HEK293T (cell line): ENCODE results near the gene FBXL20.
A peak's percentile ranks its signal among the peaks of the same experiment; 100 is the strongest.
"Not testable (repeated sequence)": the region's sequence is repeated elsewhere in the genome, so short reads cannot be mapped to it uniquely, and the experiment has no call there.

Source experiments
- CTCF ChIA-PET: fragments of 350-600 bp; formaldehyde crosslinking; extraction: SDS; loops from one replicate; lab custom pipeline; 2021; ENCODE audit warnings: antibody characterized with exemption, inconsistent platforms; lab: Yijun Ruan, JAX
- POLR2A ChIA-PET: fragments of 350-600 bp; formaldehyde crosslinking; extraction: SDS; loops from one replicate; lab custom pipeline; 2020; ENCODE audit warnings: antibody characterized with exemption, inconsistent platforms; lab: Yijun Ruan, JAX
- DNase-seq: peaks from one replicate; pipeline ENCODE4 v3.0.0; 2012; ENCODE audit warnings: mixed read lengths; ENCODE audit errors: extremely low spot score
- ARNT ChIP-seq: fragments of 450-650 bp; IDR thresholded peaks from 2 replicates; pipeline ENCODE4 v1.6.1; 2017; ENCODE audit warnings: mild to moderate bottlenecking
- BHLHE40 ChIP-seq: fragments of 450-650 bp; IDR thresholded peaks from 2 replicates; pipeline ENCODE4 v1.6.1; 2016; ENCODE audit warnings: mild to moderate bottlenecking, moderate library complexity, borderline replicate concordance
- CTBP1 ChIP-seq: fragments of 450-650 bp; IDR thresholded peaks from 2 replicates; pipeline ENCODE4 v1.6.1; 2016; ENCODE audit warnings: borderline replicate concordance
- ELF4 ChIP-seq: fragments of 450-650 bp; IDR thresholded peaks from 2 replicates; pipeline ENCODE4 v1.6.1; 2017; ENCODE audit warnings: antibody characterized with exemption
- FOXA1 ChIP-seq: fragments of 450-650 bp; IDR thresholded peaks from 2 replicates; pipeline ENCODE4 v1.6.1; 2016; ENCODE audit warnings: mild to moderate bottlenecking
- FOXK2 ChIP-seq: fragments of 450-650 bp; IDR thresholded peaks from 2 replicates; pipeline ENCODE4 v1.6.1; 2016; ENCODE audit warnings: mild to moderate bottlenecking
- FOXM1 ChIP-seq: fragments of 450-650 bp; IDR thresholded peaks from 2 replicates; pipeline ENCODE4 v1.6.1; 2017; ENCODE audit warnings: mild to moderate bottlenecking, borderline replicate concordance
- HDGF ChIP-seq: fragments of 450-650 bp; IDR thresholded peaks from 2 replicates; pipeline ENCODE4 v1.6.1; 2017; ENCODE audit warnings: antibody characterized with exemption, borderline replicate concordance
- L3MBTL2 ChIP-seq: fragments of 450-650 bp; conservative IDR thresholded peaks from 2 replicates; pipeline ENCODE4 v1.6.1; 2016; ENCODE audit warnings: mild to moderate bottlenecking
- LEF1 ChIP-seq: fragments of 450-650 bp; IDR thresholded peaks from 2 replicates; pipeline ENCODE4 v1.6.1; 2017; ENCODE audit warnings: mild to moderate bottlenecking, borderline replicate concordance
- NFRKB ChIP-seq: fragments of 450-650 bp; IDR thresholded peaks from 2 replicates; pipeline ENCODE4 v1.6.1; 2016; ENCODE audit warnings: mild to moderate bottlenecking, moderate library complexity
- SP1 ChIP-seq: fragments of 450-650 bp; IDR thresholded peaks from 2 replicates; pipeline ENCODE4 v1.6.1; 2017
- SUZ12 ChIP-seq: fragments of 450-650 bp; IDR thresholded peaks from 2 replicates; pipeline ENCODE4 v1.6.1; 2016; ENCODE audit warnings: mild to moderate bottlenecking
- TARDBP ChIP-seq: fragments of 450-650 bp; IDR thresholded peaks from 2 replicates; pipeline ENCODE4 v1.6.1; 2016
- ZNF384 ChIP-seq: fragments of 450-650 bp; IDR thresholded peaks from 2 replicates; pipeline ENCODE4 v1.6.1; 2016
- TF ChIP-seq, protein P1 (sequence below): fragments of 450-650 bp; IDR thresholded peaks from 2 replicates; pipeline ENCODE4 v1.6.1; 2016

Gene FBXL20

DNA sequence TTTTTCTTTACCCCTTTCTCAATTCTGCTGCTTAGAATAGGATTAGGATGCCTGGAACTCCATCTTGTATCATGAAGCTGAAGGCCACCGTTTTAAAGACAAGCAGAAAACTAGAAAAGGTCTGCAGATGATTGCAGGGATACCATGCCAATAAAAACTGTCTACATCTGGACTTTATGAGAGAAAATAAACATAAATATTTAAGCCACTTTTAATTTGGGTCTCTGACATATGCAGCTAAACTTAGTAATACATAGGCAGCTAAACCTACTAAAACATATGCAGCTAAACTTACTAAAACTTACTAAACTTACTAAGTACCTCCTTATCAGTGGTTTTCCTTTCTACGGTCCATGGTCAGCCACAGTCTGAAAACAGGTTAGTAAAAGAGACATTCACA lies 48.4 kb downstream of the FBXL20 start:
- POLR2A ChIA-PET = interaction anchor here (0.8 kb wide), 1 partner anchor 499 kb away, joined by 4 read pairs; the partner anchor contains the start of gene RPL23
- no peak for DNase-seq
- CTCF ChIA-PET = interaction anchor here (0.7 to 1.2 kb wide), 5 partner anchors 11 to 118 kb away, joined by 3 to 9 read pairs (median 4); no protein-coding TSS in a partner anchor
- TF ChIP-seq SP1 = no peak

DNA sequence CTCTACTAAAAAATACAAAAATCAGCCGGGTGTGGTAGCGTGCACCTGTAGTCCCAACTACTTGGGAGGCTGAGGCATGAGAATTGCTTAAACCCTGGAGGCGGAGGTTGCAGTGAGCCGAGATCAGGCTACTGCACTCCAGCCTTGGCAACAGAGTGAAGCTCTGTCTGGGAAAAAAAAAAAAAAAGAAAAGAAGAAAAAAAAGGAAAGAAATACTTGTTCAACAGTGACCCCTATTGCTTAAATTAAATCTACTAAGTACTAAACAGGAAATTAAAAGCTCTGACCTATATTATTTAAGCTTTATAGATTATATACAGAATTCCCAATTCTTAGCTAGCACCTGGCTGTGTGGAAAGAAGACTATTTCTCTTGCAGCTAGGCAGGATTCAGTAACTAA lies 48.9 kb downstream of the FBXL20 start:
- DNase-seq = no peak
- POLR2A ChIA-PET = interaction anchor here (0.8 kb wide), 1 partner anchor 499 kb away, joined by 4 read pairs; the partner anchor contains the start of gene RPL23
- CTCF ChIA-PET = interaction anchor here (0.6 to 1.2 kb wide), 5 partner anchors 11 to 117 kb away, joined by 3 to 9 read pairs (median 4); no protein-coding TSS in a partner anchor
- TF ChIP-seq TARDBP (no peak), ARNT (no peak), ZNF384 (peak; percentile 79)

DNA sequence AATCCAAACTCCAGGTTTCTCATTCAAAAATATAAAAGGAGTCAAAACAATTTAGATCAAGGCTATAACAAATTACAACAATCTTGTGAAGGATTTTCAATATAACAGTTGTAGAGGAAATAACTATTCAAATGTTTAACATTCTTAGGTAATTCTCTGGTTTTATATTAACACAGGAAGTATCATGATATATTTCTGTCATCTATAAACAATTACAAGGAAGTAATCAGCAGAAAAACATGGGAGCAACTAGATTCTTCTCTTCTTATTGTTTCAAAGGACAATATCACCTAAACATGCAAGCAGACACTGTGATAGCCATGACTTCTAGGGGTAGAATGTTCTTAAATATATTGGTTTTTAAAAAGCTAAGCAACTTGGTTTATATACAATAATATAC lies 49.9 kb downstream of the FBXL20 start:
- POLR2A ChIA-PET = no interaction called here

DNA sequence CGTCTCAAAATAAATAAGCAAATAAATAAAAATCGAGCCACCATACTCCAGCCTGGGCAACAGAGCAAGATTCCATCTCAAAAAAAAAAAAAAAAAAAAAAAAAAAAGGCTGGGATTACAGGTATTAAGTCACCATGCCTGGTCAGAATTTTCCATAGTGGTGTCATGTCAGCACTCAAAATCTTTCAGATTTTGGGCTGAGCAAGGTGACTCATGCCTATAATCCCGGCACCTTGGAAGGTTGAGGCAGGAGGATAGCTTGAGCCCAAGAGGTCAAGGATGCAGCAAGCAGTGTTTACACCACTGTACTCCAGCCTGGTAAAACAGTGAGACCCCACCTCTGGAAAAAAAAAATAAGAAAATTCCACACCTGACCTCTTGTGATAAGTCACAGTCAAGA lies 52.2 kb downstream of the FBXL20 start:
- DNase-seq = no peak
- ChIA-PET CTCF (interaction anchor here (0.6 to 1.1 kb wide), 2 partner anchors 14 to 382 kb away, joined by 3 to 4 read pairs; no protein-coding TSS in a partner anchor), POLR2A (no interaction called here)
- TF ChIP-seq TARDBP (no peak), HDGF (no peak), NFRKB (no peak), ARNT (no peak), FOXM1 (no peak)

More for the DNA sequence above, 49.9 kb downstream of the FBXL20 start:
- CTCF ChIA-PET = no interaction called here
- TF ChIP-seq ZNF384 (no peak), FOXA1 (no peak), TARDBP (no peak), NFRKB (no peak), L3MBTL2 (no peak), CTBP1 (no peak), SP1 (no peak), FOXK2 (no peak), SUZ12 (no peak), LEF1 (no peak), FOXM1 (no peak), ELF4 (no peak), ARNT (no peak), BHLHE40 (no peak), HDGF (no peak)
- TF ChIP-seq, protein P1, sequence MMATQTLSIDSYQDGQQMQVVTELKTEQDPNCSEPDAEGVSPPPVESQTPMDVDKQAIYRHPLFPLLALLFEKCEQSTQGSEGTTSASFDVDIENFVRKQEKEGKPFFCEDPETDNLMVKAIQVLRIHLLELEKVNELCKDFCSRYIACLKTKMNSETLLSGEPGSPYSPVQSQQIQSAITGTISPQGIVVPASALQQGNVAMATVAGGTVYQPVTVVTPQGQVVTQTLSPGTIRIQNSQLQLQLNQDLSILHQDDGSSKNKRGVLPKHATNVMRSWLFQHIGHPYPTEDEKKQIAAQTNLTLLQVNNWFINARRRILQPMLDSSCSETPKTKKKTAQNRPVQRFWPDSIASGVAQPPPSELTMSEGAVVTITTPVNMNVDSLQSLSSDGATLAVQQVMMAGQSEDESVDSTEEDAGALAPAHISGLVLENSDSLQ = no peak
- no peak for DNase-seq

DNA sequence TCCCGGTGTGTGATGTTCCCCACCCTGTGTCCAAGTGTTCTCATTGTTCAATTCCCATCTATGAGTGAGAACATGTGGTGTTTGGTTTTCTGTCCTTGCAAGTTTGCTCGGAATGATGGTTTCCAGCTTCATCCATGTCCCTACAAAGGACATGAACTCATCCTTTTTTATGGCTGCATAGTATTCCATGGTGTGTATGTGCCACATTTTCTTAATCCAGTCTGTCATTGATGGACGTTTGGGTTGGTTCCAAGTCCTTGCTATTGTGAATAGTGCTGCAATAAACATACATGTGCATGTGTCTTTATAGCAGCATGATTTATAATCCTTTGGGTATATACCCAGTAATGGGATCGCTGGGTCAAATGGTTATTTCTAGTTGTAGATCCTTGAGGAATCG lies 54.6 kb downstream of the FBXL20 start:
- POLR2A ChIA-PET, CTCF ChIA-PET, DNase-seq: not testable (repeated sequence)

DNA sequence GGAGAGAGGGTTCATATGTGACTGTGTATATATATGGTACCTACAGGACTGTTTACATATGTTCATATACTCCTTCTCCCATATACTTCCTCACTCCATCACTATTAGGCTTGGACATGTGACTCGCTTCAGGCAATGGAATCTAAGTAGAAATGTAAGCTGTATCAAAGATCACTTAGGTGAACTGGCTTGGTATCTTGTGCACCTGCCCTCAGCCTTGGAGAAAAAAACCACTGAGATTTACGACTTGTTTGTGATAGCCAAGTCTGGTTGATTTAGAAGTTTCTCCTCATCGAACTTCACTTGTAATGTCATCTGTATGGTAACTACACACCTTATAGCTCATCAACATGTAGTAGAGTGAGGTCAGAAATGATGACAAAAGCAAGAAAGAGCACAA lies 59.9 kb downstream of the FBXL20 start:
- TF ChIP-seq ELF4 (no peak), HDGF (no peak), BHLHE40 (no peak), SUZ12 (no peak), NFRKB (no peak), LEF1 (no peak), ZNF384 (no peak), TARDBP (no peak), FOXM1 (no peak), CTBP1 (no peak), SP1 (no peak), ARNT (no peak), FOXA1 (no peak), L3MBTL2 (no peak), FOXK2 (no peak)
- TF ChIP-seq, protein P1 = no peak
- no peak for DNase-seq
- ChIA-PET POLR2A (no interaction called here), CTCF (interaction anchor here (1.4 kb wide), 1 partner anchor 11 kb away, joined by 4 read pairs; no protein-coding TSS in a partner anchor)

DNA sequence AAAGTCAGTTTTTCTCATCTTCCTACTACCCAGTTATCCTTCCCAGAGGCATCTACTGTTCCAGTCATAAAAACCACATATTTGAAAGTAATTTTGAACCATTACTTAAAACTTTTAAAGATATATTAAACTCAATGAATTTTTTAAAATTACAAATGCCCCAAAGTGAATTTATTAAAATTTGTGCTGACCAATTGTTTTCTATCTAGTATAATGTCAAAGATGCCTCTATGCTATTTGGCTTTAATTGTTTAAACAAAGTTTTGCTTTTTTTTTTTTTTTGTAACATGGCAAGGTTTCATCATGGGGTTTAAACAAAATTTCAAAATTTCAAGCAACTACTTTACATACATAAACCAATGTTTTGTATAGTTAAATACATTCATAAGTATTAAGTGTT lies 60.7 kb downstream of the FBXL20 start:
- DNase-seq = no peak
- no peak for TF ChIP-seq SUZ12
- no peak for TF ChIP-seq LEF1
- no peak for TF ChIP-seq BHLHE40
- TF ChIP-seq L3MBTL2 = no peak
- CTCF ChIA-PET = no interaction called here
- POLR2A ChIA-PET = no interaction called here

DNA sequence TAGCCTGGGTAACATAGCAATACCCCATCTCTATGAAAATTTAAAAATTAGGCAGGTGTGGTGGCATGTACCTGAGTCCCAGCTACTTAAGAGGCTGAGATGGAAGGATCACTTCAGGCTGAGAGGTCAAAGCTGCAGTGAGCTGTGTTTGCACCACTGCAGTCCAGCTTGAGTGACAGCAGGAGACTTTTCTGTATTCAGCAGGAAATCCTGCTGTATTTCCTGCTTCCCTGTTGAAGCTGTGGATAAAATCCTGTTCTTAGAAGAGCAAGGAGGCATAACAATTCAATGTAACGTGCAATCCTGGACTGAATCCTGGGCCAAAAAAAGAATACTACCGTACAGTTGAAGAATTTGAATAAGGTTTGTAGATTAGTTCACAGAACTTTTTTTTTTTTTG lies 62.2 kb downstream of the FBXL20 start:
- TF ChIP-seq HDGF (no peak), SUZ12 (no peak), LEF1 (no peak), ELF4 (no peak), ARNT (no peak)
- TF ChIP-seq, protein P1 = 0 out of 2 replicates have a peak, but pooled peaks have one; percentile 2
- CTCF ChIA-PET = no interaction called here
- no peak for DNase-seq
- POLR2A ChIA-PET = no interaction called here

DNA sequence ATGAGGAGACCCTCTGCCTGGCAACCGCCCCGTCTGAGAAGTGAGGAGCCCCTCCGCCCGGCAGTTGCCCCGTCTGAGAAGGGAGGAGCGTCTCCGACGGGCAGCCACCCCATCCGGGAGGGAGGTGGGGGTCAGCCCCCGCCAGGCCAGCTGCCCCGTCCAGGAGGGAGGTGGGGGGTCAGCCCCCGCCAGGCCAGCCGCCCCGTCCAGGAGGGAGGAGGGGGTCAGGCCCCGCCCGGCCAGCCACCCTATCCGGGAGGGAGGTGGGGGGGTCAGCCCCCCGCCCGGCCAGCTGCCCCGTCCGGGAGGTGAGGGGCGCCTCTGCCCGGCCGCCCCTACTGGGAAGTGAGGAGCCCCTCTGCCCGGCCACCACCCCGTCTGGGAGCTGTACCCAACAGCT lies 63.8 kb downstream of the FBXL20 start:
- CTCF ChIA-PET, POLR2A ChIA-PET, DNase-seq: not testable (repeated sequence)
